SK-N-SH (cell line): ENCODE measurements around the gene LRMDA. TPM values are rescaled to one million over a fixed set of nuclear protein-coding genes. Genes with fewer than 3 reads are reported as not detected.

Experiments
- CTCF ChIA-PET: fragments of 300-600, 350-600 bp; formaldehyde crosslinking; extraction: SDS; loops from one replicate; lab custom pipeline; 2021; lab: Yijun Ruan, JAX
- POLR2A ChIA-PET: fragments of 350-600 bp; sonication (Branson Sonifier 250); formaldehyde crosslinking; extraction: SDS; loops from one replicate; lab custom pipeline; 2020; ENCODE audit warnings: antibody characterized with exemption, inconsistent platforms; lab: Yijun Ruan, JAX
- DNase-seq: peaks from one replicate; pipeline ENCODE4 v3.0.0; 2012
- H2AFZ ChIP-seq: fragments of 200-600 bp; sonication (generic); 2 replicates; pipeline ENCODE4 v1.8.1; 2016; ENCODE audit warnings: antibody characterized with exemption, mild to moderate bottlenecking, low read depth
- H3F3A ChIP-seq: fragments of 200-600 bp; sonication (generic); replicated peaks from 2 replicates; pipeline ENCODE3; 2016; ENCODE audit warnings: antibody characterized with exemption, mild to moderate bottlenecking; ENCODE audit not compliant: insufficient read depth
- H3K27ac ChIP-seq, 2 experiments: fragments of 200-500 bp in 1 of 2; fragments of 200-600 bp in 1 of 2; sonication (Bioruptor generic) in 1 of 2; sonication (generic), shearing (Covaris generic) in 1 of 2; 2 replicates each; pipeline versions ENCODE4 v1.5.1 to v1.6.1; 2014 to 2016; ENCODE audit warnings: low read depth in 2 of 2, inconsistent platforms in 1 of 2, low read length in 1 of 2, mild to moderate bottlenecking in 1 of 2, mixed read lengths in 1 of 2
- H3K27me3 ChIP-seq: fragments of 200-600 bp; sonication (generic), shearing (Covaris generic); 2 replicates; pipeline ENCODE4 v1.6.1; 2016; ENCODE audit warnings: mixed run types; ENCODE audit not compliant: insufficient read depth
- H3K36me3 ChIP-seq, 2 experiments: fragments of 200-500 bp in 1 of 2; fragments of 200-600 bp in 1 of 2; sonication (Bioruptor generic) in 1 of 2; sonication (generic) in 1 of 2; replicated peaks in 1 of 2; 2 replicates each; pipeline versions ENCODE3 to v1.5.1; 2014 to 2016; ENCODE audit warnings: low read length in 1 of 2, mild to moderate bottlenecking in 1 of 2; ENCODE audit not compliant: insufficient read depth in 2 of 2, control insufficient read depth in 1 of 2
- H3K4me1 ChIP-seq, 2 experiments: fragments of 200-500 bp in 1 of 2; fragments of 200-600 bp in 1 of 2; sonication (Bioruptor generic) in 1 of 2; sonication (generic), shearing (Covaris generic) in 1 of 2; 2 replicates each; pipeline versions ENCODE4 v1.5.1 to v1.6.1; 2014 to 2016; ENCODE audit warnings: low read depth in 1 of 2, low read length in 1 of 2, mixed run types in 1 of 2; ENCODE audit not compliant: insufficient read depth in 2 of 2, control insufficient read depth in 1 of 2
- H3K4me2 ChIP-seq: fragments of 200-600 bp; sonication (generic), shearing (Covaris generic); 2 replicates; pipeline ENCODE4 v1.6.1; 2017; ENCODE audit warnings: mixed run types
- H3K4me3 ChIP-seq, 2 experiments: fragments of 200-500 bp in 1 of 2; fragments of 200-600 bp in 1 of 2; sonication (Bioruptor generic) in 1 of 2; sonication (generic), shearing (Covaris generic) in 1 of 2; 2 replicates each; pipeline versions ENCODE4 v1.5.1 to v1.8.1; 2014 to 2016; ENCODE audit warnings: low read depth in 2 of 2, inconsistent platforms in 1 of 2, low read length in 1 of 2, mild to moderate bottlenecking in 1 of 2, mixed read lengths in 1 of 2, moderate library complexity in 1 of 2
- H3K79me2 ChIP-seq: fragments of 200-600 bp; sonication (generic); 2 replicates; pipeline ENCODE4 v1.8.1; 2017; ENCODE audit warnings: mild to moderate bottlenecking; ENCODE audit not compliant: insufficient read depth
- H3K9ac ChIP-seq: fragments of 200-600 bp; sonication (generic); 2 replicates; pipeline ENCODE4 v1.6.1; 2017; ENCODE audit warnings: mixed run types
- H3K9me2 ChIP-seq: fragments of 200-600 bp; sonication (generic); 2 replicates; pipeline ENCODE4 v1.6.1; 2017; ENCODE audit warnings: mixed run types
- H3K9me3 ChIP-seq: fragments of 200-600 bp; sonication (generic); 2 replicates; pipeline ENCODE4 v1.6.1; 2017; ENCODE audit warnings: mixed run types, mild to moderate bottlenecking, moderate library complexity
- H4K20me1 ChIP-seq: fragments of 200-600 bp; sonication (generic); 2 replicates; pipeline ENCODE4 v1.6.1; 2017; ENCODE audit warnings: mild to moderate bottlenecking, mixed run types; ENCODE audit not compliant: insufficient read depth
- CHD2 ChIP-seq: fragments of 150-350 bp; IDR thresholded peaks from 2 replicates; pipeline ENCODE4 v1.6.1; 2018; ENCODE audit warnings: low read length; ENCODE audit not compliant: partially characterized antibody
- CTCF ChIP-seq: fragments of 200-600 bp; sonication (generic); IDR thresholded peaks from 2 replicates; pipeline ENCODE4 v1.6.1; 2017; ENCODE audit warnings: antibody characterized with exemption, mild to moderate bottlenecking, moderate library complexity
- ELF1 ChIP-seq: IDR thresholded peaks from 2 replicates; pipeline ENCODE4 v1.4.0; 2012
- FOSL2 ChIP-seq: IDR thresholded peaks from 2 replicates; pipeline ENCODE4 v1.4.0; 2012; ENCODE audit warnings: low read depth, mild to moderate bottlenecking, moderate library complexity, borderline replicate concordance
- FOXM1 ChIP-seq: IDR thresholded peaks from 2 replicates; pipeline ENCODE4 v1.4.0; 2012; ENCODE audit warnings: low read depth, mild to moderate bottlenecking
- GABPA ChIP-seq: IDR thresholded peaks from 2 replicates; pipeline ENCODE4 v1.4.0; 2012; ENCODE audit warnings: low read depth, mild to moderate bottlenecking
- JUND ChIP-seq: IDR thresholded peaks from 2 replicates; pipeline ENCODE4 v1.4.0; 2012
- MEF2A ChIP-seq: IDR thresholded peaks from 2 replicates; pipeline ENCODE4 v1.4.0; 2012; ENCODE audit warnings: low read depth, borderline replicate concordance
- POLR2AphosphoS5 ChIP-seq: IDR thresholded peaks from 2 replicates; pipeline ENCODE4 v1.6.1; 2012; ENCODE audit warnings: low read depth, low read length
- RAD21 ChIP-seq: IDR thresholded peaks from 2 replicates; pipeline ENCODE4 v1.6.1; 2012; ENCODE audit warnings: mild to moderate bottlenecking, low read length
- SIN3A ChIP-seq: IDR thresholded peaks from 2 replicates; pipeline ENCODE4 v1.6.1; 2012; ENCODE audit warnings: low read depth, mild to moderate bottlenecking, low read length, moderate library complexity, borderline replicate concordance
- SMC3 ChIP-seq: IDR thresholded peaks from 2 replicates; pipeline ENCODE4 v1.6.1; 2012; ENCODE audit warnings: low read depth, low read length, improper control_type of control experiment
- TCF12 ChIP-seq: IDR thresholded peaks from 2 replicates; pipeline ENCODE4 v1.4.0; 2012
- YY1 ChIP-seq: IDR thresholded peaks from 2 replicates; pipeline ENCODE4 v1.4.0; 2012; ENCODE audit warnings: low read depth, mild to moderate bottlenecking
- WGBS: methylation state at CpG from one replicate; pipeline ENCODE4 v1.1.6; 2017; ENCODE audit warnings: low lambda C conversion rate; 5-methylcytosine and 5-hydroxymethylcytosine counted together
- polyA plus RNA-seq, 3 experiments: library from polyadenylated mRNA; depleted of rRNA; stranded (reverse); fragments of >200 nt; gene quantifications; 2 replicates each; pipeline ENCODE4 v1.2.3, GENCODE V29; 2012
- TF ChIP-seq, protein P1 (sequence below): IDR thresholded peaks from 2 replicates; pipeline ENCODE4 v1.4.0; 2012; ENCODE audit warnings: low read depth

The LRMDA gene
- polyA plus RNA-seq, 1 of the 3 experiments (the other 2 are of a cell fraction) = 0.95 TPM

GRCh38 chr10:75394221-75394620, 37.2 kb upstream of the LRMDA start:
- H3K27me3 ChIP-seq = no peaks in the 10 kb centered on the region
- H3K79me2 ChIP-seq = peaks cover 21% of the 10 kb centered on the region
- no peak overlapping the region for H3K4me3 ChIP-seq
- no peaks in the 10 kb centered on the region for H3K9me3 ChIP-seq
- peaks cover 21% of the 10 kb centered on the region for H4K20me1 ChIP-seq
- TF ChIP-seq, protein P1, sequence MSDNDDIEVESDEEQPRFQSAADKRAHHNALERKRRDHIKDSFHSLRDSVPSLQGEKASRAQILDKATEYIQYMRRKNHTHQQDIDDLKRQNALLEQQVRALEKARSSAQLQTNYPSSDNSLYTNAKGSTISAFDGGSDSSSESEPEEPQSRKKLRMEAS = no peak
- TF ChIP-seq YY1 = no peak
- TF ChIP-seq POLR2AphosphoS5 = no peak
- TF ChIP-seq ELF1 = no peak
- TF ChIP-seq FOXM1 = no peak
- no peak for TF ChIP-seq CHD2
- TF ChIP-seq JUND = no peak
- no peak for TF ChIP-seq MEF2A
- no peak for TF ChIP-seq SMC3
- TF ChIP-seq RAD21 = no peak
- no peak for TF ChIP-seq FOSL2
- no peak for TF ChIP-seq SIN3A
- no peak for TF ChIP-seq CTCF
- TF ChIP-seq GABPA = no peak
- TF ChIP-seq TCF12 = no peak
- 97% methylated on average over 7 of the region's 7 CpGs for WGBS
- no peak overlapping the region for H3K27ac ChIP-seq
- H2AFZ ChIP-seq = no peak overlapping the region
- no peaks in the 10 kb centered on the region for H3K9me2 ChIP-seq
- peaks cover 0 to 7% of the 10 kb centered on the region in 2 experiments; a peak in 2 of 4 replicates for H3K4me1 ChIP-seq
- peaks cover 15 to 37% of the 10 kb centered on the region in 2 experiments for H3K36me3 ChIP-seq
- ChIA-PET POLR2A (no interaction called here), CTCF (interaction anchor here (1.3 to 1.8 kb wide), 2 partner anchors 11 to 642 kb away, joined by 3 to 4 read pairs; no protein-coding TSS in a partner anchor)
- H3K9ac ChIP-seq = no peak overlapping the region
- no peak overlapping the region for H3K4me2 ChIP-seq
- peaks cover 4% of the 10 kb centered on the region for H3F3A ChIP-seq
- DNase-seq = no peak

GRCh38 chr10:75395066-75395931, 36.1 kb upstream of the LRMDA start:
- Histone ChIP-seq H3K36me3 (peaks cover 15 to 41% of the 10 kb centered on the region in 2 experiments), H3K9ac (no peak overlapping the region), H4K20me1 (peaks cover 30% of the 10 kb centered on the region), H3K9me3 (no peaks in the 10 kb centered on the region), H3K27ac (no peak overlapping the region), H3K27me3 (no peaks in the 10 kb centered on the region), H3K4me1 (peaks cover 0 to 12% of the 10 kb centered on the region in 2 experiments; a peak in 2 of 4 replicates), H2AFZ (no peak overlapping the region), H3F3A (peaks cover 4% of the 10 kb centered on the region), H3K79me2 (peaks cover 32% of the 10 kb centered on the region), H3K4me3 (no peak overlapping the region), H3K9me2 (no peaks in the 10 kb centered on the region), H3K4me2 (no peak overlapping the region)
- ChIA-PET POLR2A (no interaction called here), CTCF (interaction anchor here (0.6 to 1.3 kb wide), 2 partner anchors 12 to 413 kb away, joined by 3 read pairs; no protein-coding TSS in a partner anchor)
- TF ChIP-seq CTCF = peak; percentile 36
- no peak for TF ChIP-seq YY1
- peak; percentile 57 for DNase-seq
- 92% methylated on average over 52 of the region's 64 CpGs for WGBS
